HG03442 (cell line): ENCODE measurements around the gene ATXN7.

Source experiments
- ATAC-seq: cut with Tn5 transposase; IDR thresholded peaks from one replicate; pipeline ENCODE4 v1.9.1; 2021; ENCODE audit warnings: mild to moderate bottlenecking, moderate library complexity; ENCODE audit not compliant: unreplicated experiment

ATXN7 gene

DNA sequence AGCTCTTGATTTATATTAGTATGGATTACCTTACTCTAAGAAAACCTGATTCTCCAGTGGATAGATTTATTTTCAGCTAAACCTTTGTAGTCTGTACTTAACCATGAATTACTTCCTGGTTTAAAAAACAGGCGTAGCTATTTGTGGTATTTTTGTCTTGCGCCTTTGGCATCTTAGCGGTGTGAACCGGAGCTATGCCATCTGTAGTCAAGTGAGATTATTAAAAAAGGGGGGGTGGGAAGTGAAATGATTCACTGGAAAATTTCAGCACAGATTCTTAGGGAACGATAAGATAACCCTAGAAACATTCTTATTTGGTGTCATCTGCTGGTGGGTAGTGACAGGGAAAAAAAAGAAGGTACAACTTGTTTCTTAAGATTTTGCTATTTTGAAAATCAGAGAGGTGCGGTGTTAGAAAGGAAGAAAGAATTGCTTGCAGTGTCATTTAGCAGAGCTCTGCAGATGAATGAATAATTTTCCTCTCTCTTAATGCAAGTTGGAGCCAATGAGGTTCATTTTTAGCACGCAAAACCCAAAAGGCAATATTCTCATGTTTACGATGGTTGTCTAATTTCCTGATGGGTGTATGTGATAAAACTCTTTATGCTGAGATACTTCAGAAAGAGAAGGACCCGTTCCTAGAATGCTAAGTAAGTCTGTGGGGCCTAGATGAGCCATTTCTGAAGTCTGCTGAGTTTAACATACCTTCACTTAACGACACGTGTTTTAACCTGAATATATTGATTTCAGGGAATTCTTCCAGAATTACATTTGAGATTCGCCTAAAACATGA, 115.6 kb downstream of the ATXN7 start:
- ATAC-seq = no peak

DNA sequence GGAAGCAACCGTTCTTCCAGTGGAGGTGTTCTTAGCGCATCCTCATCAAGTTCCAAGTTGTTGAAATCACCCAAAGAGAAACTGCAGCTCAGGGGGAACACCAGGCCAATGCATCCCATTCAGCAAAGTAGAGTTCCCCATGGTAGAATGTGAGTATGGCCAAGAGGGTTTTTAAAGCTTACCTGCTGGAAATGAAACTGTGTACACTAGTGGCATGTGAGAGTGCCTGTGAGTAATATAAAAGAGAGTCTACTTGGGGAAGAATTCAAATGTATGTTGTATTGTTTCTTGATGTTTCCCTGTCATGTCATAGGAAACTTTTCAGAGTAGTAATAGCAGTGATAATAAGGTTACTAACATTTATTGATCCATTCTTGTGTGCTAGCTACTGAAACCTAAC, 116.4 kb downstream of the ATXN7 start:
- ATAC-seq = no peak

DNA sequence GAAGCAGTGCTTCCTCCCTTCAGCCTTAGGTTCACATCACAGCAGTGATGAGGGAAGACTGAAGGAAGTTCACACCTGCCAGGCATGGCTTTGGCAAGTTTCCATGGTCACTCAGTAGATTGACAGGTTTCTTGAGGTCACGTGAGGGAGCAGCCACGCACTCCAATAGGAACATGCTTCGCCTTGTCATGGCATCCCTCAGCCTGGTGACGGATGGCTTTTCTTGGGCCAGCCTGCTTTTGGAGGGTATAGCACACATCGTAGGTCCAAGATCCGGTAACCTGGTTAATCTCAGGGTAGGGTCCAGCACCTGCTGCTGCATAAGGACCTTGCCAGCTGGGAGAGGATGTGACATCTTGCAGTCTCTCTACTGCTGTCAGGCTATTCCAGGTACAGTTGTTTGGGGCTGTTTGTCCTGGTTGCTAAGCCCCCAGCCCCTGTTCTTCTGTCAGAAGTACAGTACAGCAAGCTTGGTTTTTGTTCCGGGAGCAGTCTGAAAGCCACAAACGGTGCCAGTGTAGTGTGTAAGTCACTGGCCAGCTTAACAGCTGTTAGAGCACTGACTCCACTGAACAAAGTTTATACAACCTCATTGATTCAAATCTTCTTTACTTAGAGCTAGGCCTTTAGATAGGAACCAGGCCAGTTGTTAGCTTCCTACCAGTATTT, 117.3 kb downstream of the ATXN7 start:
- ATAC-seq = no peak

DNA sequence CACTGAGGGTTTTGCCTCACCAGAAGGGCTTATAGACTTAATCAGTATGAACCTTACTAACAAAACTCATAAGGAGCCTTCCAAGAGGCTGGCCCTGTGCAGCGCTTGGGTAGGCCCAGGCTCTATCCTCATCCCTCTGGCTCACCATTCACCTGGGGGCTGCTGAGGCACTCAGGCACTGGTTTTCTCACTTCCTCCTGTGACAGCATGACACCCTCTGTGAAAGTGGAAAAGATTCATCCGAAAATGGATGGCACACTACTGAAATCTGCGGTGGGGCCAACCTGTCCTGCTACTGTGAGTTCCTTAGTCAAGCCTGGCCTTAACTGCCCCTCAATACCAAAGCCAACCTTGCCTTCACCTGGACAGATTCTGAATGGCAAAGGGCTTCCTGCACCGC, 118.3 kb downstream of the ATXN7 start:
- ATAC-seq = no peak

DNA sequence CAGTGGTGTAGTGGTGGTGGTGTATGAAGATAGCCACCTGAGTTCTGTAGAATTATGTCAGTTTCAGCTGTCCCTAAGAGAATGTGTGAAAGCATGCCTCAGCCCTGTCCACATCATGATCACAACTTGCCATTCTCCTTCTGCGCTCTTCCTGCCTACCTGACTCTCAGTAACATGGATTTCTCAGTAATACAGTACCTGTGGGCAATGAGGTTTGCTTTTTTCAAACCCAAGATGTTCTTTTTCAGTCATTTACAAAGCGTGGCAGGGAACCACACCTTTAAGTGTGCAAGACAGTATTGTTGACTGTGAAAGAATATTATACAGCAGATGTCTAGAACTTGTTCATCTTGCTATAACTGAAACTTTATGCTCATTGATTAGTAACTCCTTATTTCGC, 120.7 kb downstream of the ATXN7 start:
- ATAC-seq = no peak

DNA sequence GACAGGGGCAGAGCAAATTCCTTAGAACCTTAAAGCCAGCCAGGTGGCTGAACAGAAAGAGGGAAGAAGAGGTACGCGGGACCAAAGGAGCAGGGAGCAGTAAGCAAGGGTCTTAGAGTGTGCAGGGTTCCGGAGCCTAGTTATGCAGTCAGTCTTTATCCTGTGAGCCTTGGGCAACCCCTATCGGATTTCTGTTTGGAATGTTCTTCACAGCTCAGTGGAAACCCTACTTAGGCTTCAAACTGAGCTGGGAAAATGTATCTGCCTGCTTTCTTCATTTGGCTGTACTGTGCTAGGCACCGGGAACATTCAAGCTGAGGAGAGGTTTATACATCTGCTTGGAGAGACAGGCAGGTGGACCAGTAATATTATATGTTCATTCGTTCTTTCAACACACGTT, 122.5 kb downstream of the ATXN7 start:
- no peak for ATAC-seq

DNA sequence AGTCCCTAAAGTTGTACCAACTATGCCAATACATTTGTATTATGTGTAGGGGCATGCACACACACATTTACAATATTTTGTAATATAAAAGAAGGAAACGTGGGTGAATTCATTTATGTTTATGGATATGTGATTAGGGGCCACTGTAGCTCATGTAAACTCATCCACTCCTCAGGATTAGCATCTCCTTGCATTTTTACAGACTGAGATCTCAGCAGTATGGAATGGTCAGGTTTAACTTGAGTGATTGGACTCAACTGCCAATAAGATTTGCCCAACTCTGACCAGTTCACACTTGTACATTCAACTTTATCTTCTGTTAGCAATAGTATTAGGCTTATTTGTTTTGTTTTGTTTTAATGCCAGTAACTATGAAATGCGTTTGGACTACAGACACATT, 123.2 kb downstream of the ATXN7 start:
- ATAC-seq = no peak

DNA sequence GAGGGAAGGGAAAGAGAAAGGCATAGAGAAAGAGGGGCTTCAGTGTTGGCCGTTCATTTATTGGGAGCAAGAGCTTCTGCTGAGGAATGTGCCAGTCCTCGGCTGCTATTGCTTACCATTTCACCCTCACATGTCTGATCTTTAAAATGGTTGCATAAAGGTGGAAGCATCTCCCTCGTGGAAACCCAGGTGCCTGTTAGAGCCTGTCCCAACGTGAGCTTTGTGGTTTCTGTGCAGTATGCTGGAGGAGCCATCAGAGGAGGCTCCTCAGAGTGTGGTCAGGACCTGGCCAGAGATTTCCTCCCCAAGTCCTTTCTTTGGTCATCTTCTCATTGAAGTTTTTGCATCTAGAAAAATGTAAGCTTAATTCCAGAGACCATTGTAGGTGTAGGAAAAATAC, 125.3 kb downstream of the ATXN7 start:
- ATAC-seq = no peak

DNA sequence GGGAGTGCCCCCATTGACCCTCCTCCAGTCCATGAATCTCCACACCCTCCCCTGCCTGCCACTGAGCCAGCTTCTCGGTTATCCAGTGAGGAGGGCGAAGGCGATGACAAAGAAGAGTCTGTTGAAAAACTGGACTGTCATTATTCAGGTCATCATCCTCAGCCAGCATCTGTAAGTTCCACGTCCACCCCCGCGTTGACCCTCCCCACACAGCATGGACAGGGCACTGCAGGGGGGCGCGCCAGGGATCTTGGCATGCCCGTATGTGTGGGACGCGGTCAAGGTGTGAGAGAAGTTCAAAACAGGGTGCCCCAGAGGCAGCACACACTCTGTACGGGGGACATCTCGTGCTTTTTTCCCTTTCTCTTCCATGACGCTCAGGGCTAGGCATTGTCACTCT, 126.5 kb downstream of the ATXN7 start:
- ATAC-seq = no peak

DNA sequence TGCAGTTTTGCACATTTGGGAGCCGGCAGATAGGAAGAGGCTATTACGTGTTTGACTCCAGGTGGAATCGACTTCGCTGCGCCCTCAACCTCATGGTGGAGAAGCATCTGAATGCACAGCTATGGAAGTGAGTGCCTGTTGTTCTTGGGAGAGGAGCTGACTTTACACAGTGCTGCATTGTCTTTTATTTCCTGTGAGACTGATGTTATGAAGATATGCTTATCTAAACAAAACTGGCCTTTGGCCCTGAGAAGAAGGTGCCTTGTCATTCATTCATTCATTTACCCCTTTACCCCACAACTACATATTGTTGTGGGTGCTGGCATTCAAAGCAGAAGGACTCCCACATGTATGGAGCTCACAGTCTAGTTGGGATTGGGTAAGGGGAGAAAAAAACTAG, 127.1 kb downstream of the ATXN7 start:
- no peak for ATAC-seq

DNA sequence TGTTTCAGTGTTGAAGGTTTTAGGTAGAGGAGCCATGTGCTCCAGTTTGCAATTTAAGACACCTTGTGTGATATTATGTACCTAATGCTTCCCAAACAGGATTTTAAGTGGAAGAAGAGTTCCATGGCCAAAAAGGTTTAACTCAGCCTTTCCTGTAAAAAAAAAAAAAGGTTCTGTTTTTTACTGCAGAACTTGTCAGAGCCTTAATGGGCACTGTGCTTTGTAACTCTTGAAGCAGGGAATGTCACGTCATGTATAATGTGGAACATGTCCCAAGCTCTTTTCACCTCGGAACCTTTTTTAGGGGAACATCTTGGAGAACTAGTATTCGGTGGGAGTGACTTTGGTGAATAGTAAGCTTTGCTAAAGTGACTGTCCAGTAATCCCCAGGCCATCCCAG, 128.0 kb downstream of the ATXN7 start:
- no peak for ATAC-seq

DNA sequence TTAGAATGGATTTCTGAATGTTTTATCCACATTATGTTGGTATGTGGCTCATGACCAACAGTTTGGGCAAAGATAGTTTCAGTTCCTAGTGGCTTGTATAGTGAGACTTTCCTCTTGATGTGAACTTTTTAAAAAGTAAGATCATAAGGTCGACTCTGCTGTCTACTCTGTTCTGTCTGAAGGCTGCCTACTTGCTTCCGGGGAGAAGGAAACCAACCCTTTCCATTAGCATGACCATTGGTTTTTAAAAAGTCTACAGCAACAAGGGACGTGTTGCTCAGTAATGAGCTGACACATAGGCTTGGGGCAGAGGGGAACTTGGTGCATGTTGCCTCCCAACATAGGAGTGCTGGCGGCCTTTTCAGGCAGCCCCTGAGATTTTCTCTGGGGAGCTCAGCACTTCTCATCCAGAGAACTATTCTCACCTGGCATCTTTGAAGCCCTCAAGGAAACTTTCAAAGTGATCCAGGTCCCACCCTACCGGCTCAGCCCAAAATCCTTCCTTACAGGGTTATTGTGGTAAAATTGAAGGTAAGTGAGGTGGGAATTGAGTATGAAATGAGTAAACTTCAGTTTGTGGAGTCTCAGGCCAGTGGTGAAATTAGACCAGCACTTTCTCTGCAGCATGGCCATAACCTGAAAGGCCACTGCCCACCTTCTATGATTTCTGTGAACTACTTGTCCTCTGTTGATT, 129.0 kb downstream of the ATXN7 start:
- ATAC-seq = no peak

DNA sequence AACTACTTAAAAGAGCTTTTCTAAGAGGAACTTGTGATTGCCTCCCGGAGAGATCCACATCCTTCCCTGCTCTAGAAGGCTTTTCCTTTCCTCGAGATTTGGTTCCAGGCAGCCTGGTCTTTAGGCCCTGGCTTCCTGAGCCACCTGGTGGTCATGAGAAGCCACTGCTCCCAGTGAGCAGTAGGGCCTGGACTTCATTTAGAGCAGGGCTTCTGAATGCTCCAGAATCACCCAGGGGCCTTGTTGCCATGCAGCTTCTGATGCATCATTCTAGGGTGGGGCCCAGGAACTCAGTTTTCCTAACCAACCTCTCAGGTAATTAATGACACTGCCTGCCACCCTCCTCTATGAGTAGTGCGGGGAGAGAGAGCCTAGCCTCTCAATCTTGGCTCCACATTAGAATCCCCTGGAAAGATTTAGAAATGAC, 130.0 kb downstream of the ATXN7 start:
- ATAC-seq = peak; percentile 82

DNA sequence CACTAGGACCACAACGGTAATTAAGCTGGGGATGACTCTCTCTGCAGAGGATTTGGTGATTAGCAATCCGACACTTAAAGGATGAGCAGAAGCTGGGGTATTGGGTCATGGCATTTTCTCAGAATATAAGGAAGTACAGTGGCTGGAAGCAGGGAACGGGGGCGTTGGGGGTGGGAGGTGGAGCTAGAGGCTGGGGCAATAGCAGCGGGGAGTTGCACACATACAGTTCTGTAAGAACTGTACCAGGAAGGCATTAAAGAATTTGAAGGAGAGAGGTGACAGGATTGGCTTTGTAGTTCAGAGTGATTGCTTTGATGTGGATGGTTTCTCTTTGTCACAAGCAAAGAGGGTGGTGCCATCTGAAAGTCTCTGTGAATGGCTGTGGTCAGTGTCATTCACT, 131.4 kb downstream of the ATXN7 start:
- ATAC-seq = no peak

DNA sequence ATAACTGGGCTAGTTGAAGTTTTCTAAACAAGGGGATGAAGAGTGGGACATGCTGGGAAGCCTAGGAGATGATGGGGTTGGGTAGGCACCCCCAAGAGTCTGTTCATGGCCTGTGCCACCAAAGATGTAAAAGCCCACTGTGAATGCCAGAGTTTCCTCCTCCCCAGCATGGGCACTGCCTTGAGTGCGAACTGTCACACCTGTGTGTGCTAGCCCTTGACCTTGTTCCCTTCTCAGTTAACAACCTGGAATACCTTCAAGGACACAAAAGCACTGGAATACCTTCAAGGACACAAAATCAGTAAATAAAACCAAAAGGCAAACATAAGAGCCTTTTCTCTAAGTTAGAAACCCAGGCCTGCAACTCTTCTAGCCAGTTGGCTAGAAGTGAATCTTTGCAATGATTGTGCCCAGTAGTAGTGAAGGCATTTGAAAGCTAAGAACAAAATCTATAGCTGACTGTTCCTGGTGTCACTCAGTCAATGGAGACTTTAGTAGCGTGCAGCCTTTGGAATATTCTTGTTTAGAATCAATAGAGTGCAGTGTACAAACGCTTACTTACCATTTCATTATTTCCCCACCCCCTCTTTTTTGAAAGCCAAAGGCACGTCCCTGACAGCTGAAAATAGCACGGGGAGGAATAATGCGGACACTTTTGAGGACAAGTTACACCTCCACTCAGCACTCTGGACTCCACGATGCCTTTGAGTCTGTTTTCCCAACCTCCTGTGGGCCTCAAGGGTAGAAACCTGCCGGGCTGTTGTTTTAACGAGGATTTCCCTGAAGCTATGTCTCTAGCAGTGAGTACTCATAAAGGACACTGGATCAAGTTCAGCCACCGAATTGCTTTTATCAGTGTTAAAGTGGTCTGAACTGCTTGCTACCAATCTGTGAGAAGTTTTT, 135.4 kb downstream of the ATXN7 start:
- no peak for ATAC-seq

DNA sequence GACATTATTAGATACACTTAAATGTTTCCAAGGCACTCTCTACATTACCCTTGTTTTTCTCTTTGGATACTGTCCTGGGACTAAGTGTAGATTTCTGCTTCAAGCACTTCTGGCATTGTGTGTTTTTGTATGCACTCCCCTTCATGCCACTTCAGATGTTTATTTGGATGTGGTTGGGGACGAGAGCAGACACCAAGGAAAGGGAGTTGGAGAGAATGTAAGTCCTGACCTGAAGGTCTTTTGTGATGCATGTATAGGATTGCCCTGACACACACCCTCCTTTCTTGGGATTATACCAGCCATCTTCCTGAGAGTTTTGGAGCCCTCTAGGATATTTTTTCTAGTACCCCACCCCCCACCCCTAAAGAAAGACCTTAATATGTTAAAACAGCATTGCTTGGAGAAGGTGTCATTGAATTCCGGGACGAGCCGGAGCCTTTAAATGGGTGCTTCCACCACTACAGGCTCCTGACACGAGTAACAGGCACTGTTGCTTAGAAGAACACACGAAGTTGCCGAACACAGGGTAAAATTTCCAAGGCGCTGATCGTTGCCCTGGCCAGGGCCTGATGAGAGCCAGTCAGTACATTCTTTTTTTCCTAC, 136.9 kb downstream of the ATXN7 start:
- no peak for ATAC-seq

DNA sequence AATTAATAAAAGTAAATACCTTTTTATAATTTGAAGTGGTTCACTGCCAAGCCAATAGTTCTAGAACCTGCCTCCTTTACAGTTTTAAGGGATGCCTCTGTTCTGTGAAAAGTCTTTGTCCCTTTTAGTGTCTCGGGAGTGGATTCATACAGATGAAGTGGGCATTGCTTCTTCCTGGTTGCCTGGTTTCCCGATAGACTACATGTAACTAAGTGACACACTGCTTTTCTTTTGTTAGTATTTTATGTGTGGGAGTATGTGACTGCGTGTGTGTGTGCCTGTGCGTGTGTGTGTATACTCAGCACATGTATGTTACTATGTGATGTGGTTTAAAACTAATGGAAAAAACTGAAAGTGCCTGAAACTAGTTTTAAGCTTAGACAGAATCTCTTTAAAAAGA, 138.6 kb downstream of the ATXN7 start:
- ATAC-seq = no peak

DNA sequence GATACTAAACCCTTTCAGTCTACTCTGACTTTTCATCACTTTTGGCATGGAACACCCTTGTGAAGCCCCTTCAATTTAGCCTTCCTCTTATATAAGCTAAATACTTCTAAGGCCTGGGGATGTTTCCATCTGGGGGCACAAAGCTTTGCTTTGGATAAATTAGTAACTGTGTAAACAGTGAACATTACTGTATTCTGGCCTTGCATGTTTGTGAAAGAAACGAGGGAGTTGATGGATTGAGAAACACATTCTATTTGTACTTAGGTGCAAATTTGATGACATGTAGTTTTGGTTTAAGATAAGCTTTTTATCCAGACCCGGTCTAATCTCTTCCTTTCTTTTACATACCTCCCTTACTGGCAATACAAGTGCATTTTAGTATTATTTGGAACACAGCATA, 139.9 kb downstream of the ATXN7 start:
- no peak for ATAC-seq

DNA sequence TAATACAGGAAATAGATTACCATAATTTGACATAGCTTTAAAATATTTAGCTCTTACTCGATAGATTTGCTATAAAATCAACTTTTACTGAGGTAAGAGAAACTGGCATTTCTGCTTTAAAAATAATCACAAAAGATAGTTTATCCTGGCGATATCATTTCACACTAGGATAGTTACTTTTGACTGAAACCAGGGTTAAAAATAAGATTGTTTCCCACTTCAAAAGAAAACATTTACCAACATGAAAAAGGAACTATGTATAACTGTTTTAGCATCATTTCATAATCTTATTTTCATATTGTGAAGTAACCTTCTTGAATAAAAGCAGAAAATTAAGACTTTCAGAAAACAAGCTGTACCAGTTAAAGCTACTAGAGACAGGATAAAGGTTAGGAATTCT, 144.3 kb downstream of the ATXN7 start:
- no peak for ATAC-seq

DNA sequence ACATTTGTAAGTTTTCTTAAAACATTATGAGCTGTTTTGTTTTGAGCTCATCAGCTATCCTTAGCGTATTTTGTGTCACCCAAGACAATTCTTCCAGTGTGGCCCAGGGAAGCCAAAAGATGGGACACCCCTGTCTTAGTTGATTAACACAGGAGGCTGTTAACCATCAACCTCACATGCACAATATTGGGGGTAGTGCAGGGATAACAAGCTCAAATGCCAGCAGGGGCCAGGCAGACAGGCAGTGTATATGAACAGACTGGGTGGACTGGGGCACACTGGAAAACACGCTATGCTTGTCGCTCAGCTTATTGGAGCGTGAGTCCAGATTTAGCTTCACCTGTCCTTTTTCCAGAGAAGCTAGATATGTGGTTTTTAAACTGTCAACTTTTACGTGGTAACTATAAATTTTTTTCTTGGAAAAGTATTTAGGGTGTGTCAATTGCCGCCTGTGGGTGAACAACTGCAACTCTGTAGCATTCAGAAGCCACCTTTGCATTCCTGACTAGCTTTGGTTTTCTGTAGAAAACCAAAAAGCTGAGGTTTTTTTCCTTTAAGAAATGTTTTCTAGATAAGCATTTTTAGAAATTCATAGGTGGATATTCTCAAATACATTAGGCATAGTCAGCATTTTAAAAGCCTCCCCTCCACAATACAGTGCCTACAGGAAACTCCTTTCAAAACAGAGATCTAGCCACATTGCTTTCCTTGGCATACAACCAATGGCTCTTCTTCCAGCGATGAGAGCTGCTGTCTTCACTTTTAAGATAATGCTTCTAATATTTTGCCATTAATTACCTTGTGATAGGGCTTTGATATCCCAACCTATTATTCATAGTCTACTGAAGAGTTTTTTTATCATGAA, 145.1 kb downstream of the ATXN7 start:
- ATAC-seq = no peak
